IgD-negative memory B cell (primary cell): ENCODE measurements around the gene TMEM72. TPM values are rescaled to one million over a fixed set of nuclear protein-coding genes. Genes with fewer than 3 reads are reported as not detected.
A peak's percentile ranks its signal among the peaks of the same experiment; 100 is the strongest.

Source experiments
- H3K27ac Mint-ChIP-seq, 3 donors: one replicate each; pipeline ENCODE4 v1.8.0; 2020 to 2022; ENCODE audit warnings: mild to moderate bottlenecking in 3 of 3, mixed read lengths in 3 of 3, moderate library complexity in 1 of 3
- H3K27me3 Mint-ChIP-seq: one replicate; pipeline ENCODE4 v1.8.0; 2021; ENCODE audit warnings: mixed read lengths
- H3K36me3 Mint-ChIP-seq: one replicate; pipeline ENCODE4 v1.8.0; 2020; ENCODE audit warnings: mild to moderate bottlenecking, mixed read lengths
- H3K4me1 Mint-ChIP-seq, 3 donors: one replicate each; pipeline ENCODE4 v1.8.0; 2020 to 2022; ENCODE audit warnings: mixed read lengths in 3 of 3, mild to moderate bottlenecking in 1 of 3
- H3K4me3 Mint-ChIP-seq, 4 donors: one replicate each; pipeline ENCODE4 v1.8.0; 2020 to 2022; ENCODE audit warnings: mild to moderate bottlenecking in 4 of 4, mixed read lengths in 4 of 4, moderate library complexity in 3 of 4
- H3K9me3 Mint-ChIP-seq, 3 donors: one replicate each; pipeline ENCODE4 v1.8.0; 2020 to 2021; ENCODE audit warnings: mixed read lengths in 3 of 3, mild to moderate bottlenecking in 1 of 3
- polyA plus RNA-seq: library from polyadenylated mRNA; unstranded; fragments of 300-500 nt; fragmentation: Illumina TruSeq; gene quantifications from one replicate; pipeline ENCODE4 v1.2.3, GENCODE V29; 2021

The TMEM72 gene
- polyA plus RNA-seq, 1 donor from 2014 or later: not detected

GRCh38 chr10:44974628-44975430 lies 63.7 kb downstream of the TMEM72 start:
- no peaks in the 10 kb centered on the region for H3K36me3 Mint-ChIP-seq

GRCh38 chr10:44975431-44976331 lies 64.5 kb downstream of the TMEM72 start:
- Mint-ChIP-seq H3K9me3 (no peaks in the 10 kb centered on the region), H3K4me3 (peak overlapping the region in 2 of 4 donors; percentile 55 to 68), H3K27ac (no peak overlapping the region), H3K4me1 (peaks cover 13 to 21% (median 17%) of the 10 kb centered on the region in 3 donors), H3K27me3 (no peaks in the 10 kb centered on the region), H3K36me3 (no peaks in the 10 kb centered on the region)

More at GRCh38 chr10:44974628-44975430, 63.7 kb downstream of the TMEM72 start:
- H3K9me3 Mint-ChIP-seq: no peaks in the 10 kb centered on the region
- H3K27me3 Mint-ChIP-seq: no peaks in the 10 kb centered on the region
- peaks cover 13 to 21% (median 17%) of the 10 kb centered on the region in 3 donors for H3K4me1 Mint-ChIP-seq
- peak overlapping the region in 2 of 3 donors; percentile 50 to 53 for H3K27ac Mint-ChIP-seq
- peak overlapping the region; percentile 71 to 88 (median 83) for H3K4me3 Mint-ChIP-seq

- H3K9me3 Mint-ChIP-seq: no peaks in the 10 kb centered on the region
- H3K36me3 Mint-ChIP-seq: no peaks in the 10 kb centered on the region
- H3K27ac Mint-ChIP-seq: no peak overlapping the region
- H3K27me3 Mint-ChIP-seq: no peaks in the 10 kb centered on the region
- H3K4me3 Mint-ChIP-seq: peak overlapping the region in 2 of 4 donors; percentile 25 to 68
- peaks cover 13 to 21% (median 17%) of the 10 kb centered on the region in 3 donors for H3K4me1 Mint-ChIP-seq
These were observed 65.4 kb downstream of the TMEM72 start for GRCh38 chr10:44976352-44977198.

- peaks cover 13 to 17% (median 16%) of the 10 kb centered on the region in 3 donors for H3K4me1 Mint-ChIP-seq
- H3K4me3 Mint-ChIP-seq: no peak overlapping the region
- H3K27ac Mint-ChIP-seq: no peak overlapping the region
These were observed 66.4 kb downstream of the TMEM72 start for GRCh38 chr10:44977287-44978212.

GRCh38 chr10:44978213-44978569 lies 67.1 kb downstream of the TMEM72 start:
- Mint-ChIP-seq H3K27me3 (no peaks in the 10 kb centered on the region), H3K36me3 (no peaks in the 10 kb centered on the region), H3K27ac (no peak overlapping the region), H3K4me3 (no peak overlapping the region), H3K4me1 (peaks cover 11 to 16% (median 15%) of the 10 kb centered on the region in 3 donors), H3K9me3 (no peaks in the 10 kb centered on the region)

More at GRCh38 chr10:44977287-44978212, 66.4 kb downstream of the TMEM72 start:
- Mint-ChIP-seq H3K9me3 (no peaks in the 10 kb centered on the region), H3K27me3 (no peaks in the 10 kb centered on the region), H3K36me3 (no peaks in the 10 kb centered on the region)

GRCh38 chr10:44978570-44979280 lies 67.6 kb downstream of the TMEM72 start, which contains the start of gene DEPP1:
Gene DEPP1 (minus strand): TSS chr10:44978809. CDS start chr10:44978030, 779 bp downstream.
- H3K27me3 Mint-ChIP-seq: no peaks in the 10 kb centered on the region
- H3K4me1 Mint-ChIP-seq: peaks cover 6 to 11% (median 10%) of the 10 kb centered on the region in 3 donors
- H3K4me3 Mint-ChIP-seq: no peak within 1 kb of the TSS
- no peaks in the 10 kb centered on the region for H3K9me3 Mint-ChIP-seq
- no peaks in the 10 kb centered on the region for H3K36me3 Mint-ChIP-seq
- no peak within 1 kb of the TSS for H3K27ac Mint-ChIP-seq

GRCh38 chr10:44979281-44980191 lies 68.4 kb downstream of the TMEM72 start:
- Mint-ChIP-seq H3K9me3 (no peaks in the 10 kb centered on the region), H3K27ac (no peak overlapping the region), H3K4me1 (peaks cover 0 to 3% (median 1%) of the 10 kb centered on the region in 3 donors), H3K4me3 (no peak overlapping the region), H3K27me3 (no peaks in the 10 kb centered on the region), H3K36me3 (no peaks in the 10 kb centered on the region)

GRCh38 chr10:44980309-44981171 lies 69.4 kb downstream of the TMEM72 start:
- Mint-ChIP-seq H3K4me3 (no peak overlapping the region), H3K4me1 (no peaks in the 10 kb centered on the region), H3K36me3 (no peaks in the 10 kb centered on the region), H3K9me3 (no peaks in the 10 kb centered on the region), H3K27me3 (no peaks in the 10 kb centered on the region), H3K27ac (peak overlapping the region in 1 of 3 donors; percentile 82)

GRCh38 chr10:44981172-44982113 lies 70.3 kb downstream of the TMEM72 start:
- no peaks in the 10 kb centered on the region for H3K9me3 Mint-ChIP-seq
- H3K4me1 Mint-ChIP-seq: no peaks in the 10 kb centered on the region
- H3K27ac Mint-ChIP-seq: no peak overlapping the region
- no peaks in the 10 kb centered on the region for H3K27me3 Mint-ChIP-seq
- no peak overlapping the region for H3K4me3 Mint-ChIP-seq
- H3K36me3 Mint-ChIP-seq: no peaks in the 10 kb centered on the region

GRCh38 chr10:44982114-44982460 lies 71.0 kb downstream of the TMEM72 start:
- no peak overlapping the region for H3K4me3 Mint-ChIP-seq
- H3K9me3 Mint-ChIP-seq: no peaks in the 10 kb centered on the region
- no peak overlapping the region for H3K27ac Mint-ChIP-seq
- no peaks in the 10 kb centered on the region for H3K36me3 Mint-ChIP-seq
- H3K27me3 Mint-ChIP-seq: no peaks in the 10 kb centered on the region
- no peaks in the 10 kb centered on the region for H3K4me1 Mint-ChIP-seq

- no peak overlapping the region for H3K27ac Mint-ChIP-seq
- H3K4me3 Mint-ChIP-seq: no peak overlapping the region
- H3K36me3 Mint-ChIP-seq: no peaks in the 10 kb centered on the region
- no peaks in the 10 kb centered on the region for H3K27me3 Mint-ChIP-seq
- H3K9me3 Mint-ChIP-seq: no peaks in the 10 kb centered on the region
- no peaks in the 10 kb centered on the region for H3K4me1 Mint-ChIP-seq
These were observed 71.4 kb downstream of the TMEM72 start for GRCh38 chr10:44982496-44982895.
